SK-N-DZ (cell line): ENCODE results near the gene INAFM1.
"Not testable (repeated sequence)": the region's sequence is repeated elsewhere in the genome, so short reads cannot be mapped to it uniquely, and the experiment has no call there.

ENCODE experiments used
- DNase-seq: peaks from one replicate; pipeline ENCODE4 v3.0.0-alpha.2; 2015; ENCODE audit warnings: low spot score

The INAFM1 gene

GRCh38 chr19:47267350-47267759 lies 7.3 kb upstream of the INAFM1 start:
- no peak for DNase-seq

GRCh38 chr19:47268028-47268427 lies 6.7 kb upstream of the INAFM1 start:
- no peak for DNase-seq

- no peak for DNase-seq
Observed at GRCh38 chr19:47269596-47269995, 5.1 kb upstream of the INAFM1 start.

GRCh38 chr19:47270408-47270807 lies 4.3 kb upstream of the INAFM1 start:
- DNase-seq: no peak

GRCh38 chr19:47271949-47272348 lies 2.7 kb upstream of the INAFM1 start:
- no peak for DNase-seq

GRCh38 chr19:47272448-47273312 lies 2.0 kb upstream of the INAFM1 start:
- no peak for DNase-seq

GRCh38 chr19:47273313-47274070 lies 1.2 kb upstream of the INAFM1 start:
- DNase-seq: peak; percentile 83

- DNase-seq: peak; percentile 21
Observed at GRCh38 chr19:47274891-47275761, 441 bp downstream of the INAFM1 start.

- no peak for DNase-seq
Observed at GRCh38 chr19:47275791-47276461, 1.2 kb downstream of the INAFM1 start.

- not testable (repeated sequence) for DNase-seq
Observed at GRCh38 chr19:47276513-47276912, 1.8 kb downstream of the INAFM1 start.

GRCh38 chr19:47280183-47280797 lies 5.6 kb downstream of the INAFM1 start:
- DNase-seq: peak; percentile 24

GRCh38 chr19:47283405-47284059 lies 8.8 kb downstream of the INAFM1 start:
- DNase-seq: no peak

GRCh38 chr19:47284324-47284899 lies 9.7 kb downstream of the INAFM1 start:
- DNase-seq: peak; percentile 41

GRCh38 chr19:47296036-47296435 lies 21.4 kb downstream of the INAFM1 start:
- peak; percentile 65 for DNase-seq

GRCh38 chr19:47300867-47301266 lies 26.2 kb downstream of the INAFM1 start:
- DNase-seq: not testable (repeated sequence)

GRCh38 chr19:47302249-47302648 lies 27.6 kb downstream of the INAFM1 start:
- no peak for DNase-seq

GRCh38 chr19:47303966-47304365 lies 29.3 kb downstream of the INAFM1 start:
- no peak for DNase-seq

- peak; percentile 59 for DNase-seq
Observed at GRCh38 chr19:47305309-47305751, 30.6 kb downstream of the INAFM1 start.

- DNase-seq: no peak
Observed at GRCh38 chr19:47306303-47306702, 31.6 kb downstream of the INAFM1 start.

GRCh38 chr19:47309038-47309437 lies 34.4 kb downstream of the INAFM1 start:
- no peak for DNase-seq
